HCEC 1CT (cell line): Measurements from ENCODE around the gene TBC1D9.
"Not testable (repeated sequence)": the region's sequence is repeated elsewhere in the genome, so short reads cannot be mapped to it uniquely, and the experiment has no call there.

Experiments
- DNase-seq: peaks from one replicate; pipeline ENCODE4 v3.0.0-alpha.2; 2017

Gene TBC1D9

DNA sequence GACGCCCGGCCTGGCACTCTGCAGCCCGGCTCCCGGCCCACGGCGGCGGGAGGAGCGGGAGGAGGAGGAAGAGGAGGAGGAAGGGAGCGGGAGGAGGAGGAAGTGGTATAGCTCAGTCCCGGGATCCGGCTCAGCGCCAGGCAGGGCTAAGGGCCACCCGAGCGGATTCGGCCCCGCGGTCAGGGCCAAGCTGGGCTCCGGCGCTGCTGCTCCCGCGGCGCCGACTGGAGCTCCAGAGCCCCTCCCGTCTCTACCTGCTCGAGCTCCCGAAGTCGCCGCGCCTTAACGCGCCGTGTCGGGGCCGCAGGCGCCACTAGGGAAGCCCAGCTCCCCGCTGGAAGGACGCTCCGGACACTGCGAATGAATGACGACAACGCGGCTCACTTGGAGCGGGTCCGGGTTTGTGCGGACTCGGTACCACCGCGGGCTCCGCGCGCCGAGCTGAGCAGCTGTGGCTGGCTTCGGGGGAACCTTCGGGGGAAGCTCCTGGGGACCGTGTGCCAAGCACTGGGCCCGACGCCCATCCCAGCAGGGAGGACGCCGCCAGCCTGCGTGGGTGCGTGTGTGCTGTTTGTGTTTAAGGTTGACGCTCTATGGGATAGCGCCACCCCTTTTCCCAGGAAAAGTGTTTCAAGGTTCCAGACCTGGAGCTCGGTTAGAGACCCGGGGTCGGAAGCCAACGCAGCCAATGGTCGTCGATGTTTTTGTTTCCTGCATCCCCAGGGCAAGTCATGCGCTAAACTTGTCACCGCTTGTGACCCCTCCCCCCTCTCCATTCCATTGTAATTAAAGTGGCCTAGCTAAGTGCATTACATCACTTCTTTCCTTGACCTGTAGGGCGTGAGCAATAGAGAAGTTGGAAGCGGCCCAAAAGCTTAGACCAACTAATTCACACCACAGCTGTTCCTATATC, at the start of gene TBC1D9:
TSS of gene TBC1D9 (minus strand) at position 67 of the 913 bp plus-strand sequence. CDS start 340 bp downstream, outside the sequence.
- peak; percentile 73 for DNase-seq

GRCh38 chr4:140805293-140805692, 49.1 kb upstream of the TBC1D9 start:
- DNase-seq = no peak

DNA sequence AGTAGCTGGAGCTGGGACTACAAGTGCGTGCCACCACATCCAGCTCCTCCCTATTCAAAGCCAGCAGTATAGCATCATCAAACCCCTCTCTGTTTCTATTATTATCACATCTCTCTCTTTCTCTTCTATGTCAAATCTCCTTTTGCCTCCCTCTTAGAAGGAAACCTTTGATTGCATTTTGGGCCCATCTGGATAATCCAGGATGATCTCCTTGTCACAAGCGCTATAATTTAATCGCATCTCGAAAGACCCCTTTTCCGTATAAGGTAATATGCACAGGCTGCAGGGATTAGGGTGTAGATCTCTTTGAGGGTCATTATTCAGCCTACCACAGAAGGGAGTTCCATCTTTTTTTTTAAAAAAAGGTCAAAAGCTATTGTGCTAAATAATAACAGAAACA, 46.4 kb upstream of the TBC1D9 start:
- DNase-seq = no peak

GRCh38 chr4:140800666-140801065, 44.5 kb upstream of the TBC1D9 start:
- no peak for DNase-seq

DNA sequence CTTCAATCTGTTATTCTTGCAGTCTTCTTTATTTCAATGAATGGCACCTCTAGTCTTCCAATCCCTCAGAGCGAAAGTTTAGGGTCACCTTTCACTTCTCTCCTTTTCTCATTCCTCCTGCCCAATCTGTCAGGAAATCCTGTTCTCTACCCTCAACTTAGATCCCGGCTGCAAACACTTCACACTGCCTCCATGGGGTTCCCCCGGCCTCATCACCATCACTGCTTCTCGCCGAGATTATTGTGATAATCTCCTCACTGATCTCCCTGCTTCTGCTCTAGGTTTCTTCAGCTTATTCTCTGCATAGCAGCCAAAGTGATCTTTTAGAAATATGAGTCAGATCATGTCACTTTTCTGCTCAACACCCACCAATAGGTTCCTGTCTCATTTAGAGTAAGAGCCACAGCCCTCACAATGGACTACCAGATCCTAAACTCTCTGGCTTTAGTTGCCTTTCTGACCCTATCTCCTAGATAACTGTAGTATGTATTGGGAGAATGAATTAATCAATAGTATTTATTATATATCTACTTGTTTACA, 43.6 kb upstream of the TBC1D9 start:
- DNase-seq = no peak

- DNase-seq = no peak
Measured at GRCh38 chr4:140793291-140793690, 37.1 kb upstream of the TBC1D9 start.

DNA sequence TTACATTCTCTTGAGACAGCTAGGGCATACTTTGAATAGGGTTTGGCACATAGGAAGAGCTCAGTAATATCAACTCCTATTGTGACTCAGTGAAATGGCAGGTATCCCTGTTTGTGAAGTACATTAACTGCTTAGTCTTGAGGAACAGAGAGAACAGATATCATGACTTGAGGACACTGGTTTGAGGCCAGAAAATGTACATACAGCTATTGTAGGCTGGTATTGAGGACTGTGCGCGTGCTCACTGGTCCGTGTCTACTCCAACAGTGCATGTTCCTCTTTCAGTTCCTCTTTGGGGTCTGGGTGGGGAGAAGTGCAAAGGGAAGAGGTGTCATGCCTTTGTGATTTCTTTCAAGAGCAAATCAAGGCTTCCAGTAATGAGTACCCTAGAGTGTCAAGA, 34.6 kb upstream of the TBC1D9 start:
- no peak for DNase-seq

DNA sequence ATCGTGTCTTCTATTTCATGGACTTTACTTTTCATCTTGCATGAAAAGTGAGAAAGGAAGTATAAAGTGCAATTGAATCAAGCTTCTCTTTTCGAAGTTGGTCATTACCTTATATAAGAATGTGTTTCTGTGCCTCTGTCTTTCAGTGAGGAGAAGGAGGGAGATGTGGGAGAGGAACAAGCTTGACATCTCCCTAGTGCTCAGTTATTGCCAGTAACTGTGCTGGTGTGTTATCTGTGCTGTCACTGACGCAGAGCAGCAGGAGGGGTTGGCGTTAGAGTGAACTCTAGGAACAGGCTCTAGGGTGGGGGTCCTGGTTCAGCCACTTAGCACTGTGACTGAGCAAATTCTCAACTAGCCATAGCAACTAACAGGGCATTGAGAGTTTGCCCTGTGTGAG, 34.0 kb upstream of the TBC1D9 start:
- no peak for DNase-seq

DNA sequence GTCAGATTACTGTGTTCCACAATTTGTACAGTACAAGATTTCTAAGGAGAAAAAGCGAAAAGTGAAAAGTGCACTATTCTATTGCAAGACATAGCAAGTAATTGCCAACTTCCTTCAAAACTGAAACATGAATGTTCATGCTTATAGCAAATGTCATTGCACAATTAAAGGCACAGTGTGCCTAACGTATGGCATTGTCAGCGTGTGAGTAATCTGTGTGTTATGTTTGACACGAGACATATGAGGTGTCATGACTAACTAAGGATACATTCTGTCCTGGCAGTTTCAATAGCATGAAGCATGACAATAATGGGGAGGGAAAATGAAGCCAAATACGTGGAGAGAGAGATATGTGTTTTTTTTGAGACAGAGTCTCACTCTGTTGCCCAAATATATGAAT, 33.6 kb upstream of the TBC1D9 start:
- peak; percentile 53 for DNase-seq

- DNase-seq = not testable (repeated sequence)
Measured at GRCh38 chr4:140782787-140783186, 26.6 kb upstream of the TBC1D9 start.

DNA sequence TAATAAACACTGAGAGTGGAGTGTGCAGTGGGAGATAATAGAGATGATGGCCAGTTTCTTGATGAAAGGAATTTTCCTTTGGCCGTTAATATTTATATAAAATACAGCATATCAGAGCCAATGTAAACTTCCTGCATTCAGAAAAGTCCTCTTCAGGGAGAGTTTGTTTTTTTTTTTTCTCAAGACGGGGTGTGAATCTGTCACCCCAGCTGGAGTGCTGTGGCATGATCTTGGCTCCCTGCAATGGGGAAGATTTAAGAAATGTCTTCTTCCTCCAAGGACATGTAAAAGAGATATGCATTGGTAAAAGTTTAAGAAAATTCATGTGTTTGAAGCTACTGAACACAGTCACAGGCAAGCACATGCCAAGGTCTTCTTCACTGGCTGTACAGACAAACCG, 25.4 kb upstream of the TBC1D9 start:
- no peak for DNase-seq

DNA sequence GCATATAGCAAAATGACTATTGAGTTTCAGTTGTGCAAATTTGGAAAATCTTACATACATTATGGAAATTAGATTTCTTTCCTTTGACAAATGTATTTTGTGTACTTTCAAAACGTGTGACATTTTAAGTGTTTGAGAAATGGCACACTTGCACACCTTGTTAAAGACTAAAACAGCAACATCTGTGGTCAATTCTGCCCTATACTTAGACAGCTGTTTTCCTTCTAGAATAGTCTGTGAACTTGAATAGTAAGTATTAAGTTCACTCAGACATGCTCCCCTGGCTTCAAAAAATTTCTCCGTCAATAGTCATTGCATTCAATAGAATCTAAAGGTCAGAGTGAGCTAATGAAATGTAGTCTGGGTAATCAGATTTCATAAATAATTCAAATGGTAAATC, 21.7 kb upstream of the TBC1D9 start:
- no peak for DNase-seq

- no peak for DNase-seq
Measured at GRCh38 chr4:140777386-140777785, 21.2 kb upstream of the TBC1D9 start.

DNA sequence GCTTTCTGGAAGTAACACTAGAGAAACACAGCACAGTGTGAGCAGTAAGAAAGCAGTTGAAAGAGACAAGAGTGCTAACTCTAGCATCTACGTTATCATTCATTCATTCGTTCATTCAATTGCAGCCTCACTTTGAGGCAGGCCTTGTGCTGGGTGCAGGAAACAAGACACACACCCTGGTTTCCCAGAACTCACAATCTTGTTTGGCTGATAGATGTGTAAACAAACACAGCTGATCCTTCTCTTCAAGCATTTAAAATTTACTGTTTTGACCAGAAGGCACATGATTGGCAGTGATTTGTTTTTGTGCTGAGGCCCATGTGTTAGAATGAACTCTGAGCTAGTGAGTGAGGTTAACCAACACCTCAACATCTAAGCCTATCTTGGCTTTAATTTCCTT, 20.4 kb upstream of the TBC1D9 start:
- DNase-seq = no peak

DNA sequence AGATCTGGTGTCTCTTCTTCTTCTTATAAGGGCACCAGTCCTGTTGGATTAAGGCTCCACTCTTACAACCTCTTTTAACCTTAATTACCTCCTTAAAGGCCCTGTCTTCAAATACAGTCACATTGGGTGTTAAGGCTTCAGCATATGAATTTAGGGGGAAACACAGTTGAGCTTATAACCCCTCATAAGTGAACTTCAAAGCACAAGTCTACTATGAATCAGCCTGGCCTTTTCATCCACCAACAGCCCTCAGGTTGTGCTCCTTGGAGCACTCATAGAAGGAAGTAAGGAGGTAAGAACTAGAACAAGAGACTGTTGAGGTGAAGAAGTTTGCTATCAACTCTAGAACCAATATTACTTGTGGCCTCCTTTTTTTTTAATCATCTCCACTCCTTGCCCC, 18.8 kb upstream of the TBC1D9 start:
- no peak for DNase-seq

GRCh38 chr4:140774510-140774909, 18.3 kb upstream of the TBC1D9 start:
- DNase-seq = no peak

DNA sequence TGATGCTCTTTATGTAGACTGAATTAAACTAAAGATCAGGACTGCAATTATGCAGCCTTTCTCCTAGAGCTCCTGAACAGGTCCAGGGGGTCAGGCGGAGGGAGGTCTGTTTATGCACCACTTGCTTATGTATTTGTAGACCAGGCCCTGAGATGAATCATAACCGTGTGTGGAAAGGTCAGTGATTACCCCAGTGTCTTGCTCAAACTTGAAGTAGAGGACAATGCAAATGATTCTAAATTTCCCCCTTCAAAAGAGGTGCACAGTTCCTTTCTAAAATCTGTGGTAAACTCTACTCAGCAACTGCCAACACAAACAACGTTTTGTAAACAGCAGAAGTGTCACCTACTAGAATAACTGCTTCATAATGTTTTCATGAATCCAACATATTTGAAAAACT, 13.0 kb upstream of the TBC1D9 start:
- DNase-seq = no peak

- DNase-seq = no peak
Measured at GRCh38 chr4:140764785-140765392, 8.7 kb upstream of the TBC1D9 start.

GRCh38 chr4:140762202-140762601, 6.0 kb upstream of the TBC1D9 start:
- no peak for DNase-seq

- DNase-seq = no peak
Measured at GRCh38 chr4:140757232-140757630, 1.0 kb upstream of the TBC1D9 start.

GRCh38 chr4:140755774-140756318, 339 bp downstream of the TBC1D9 start:
- peak; percentile 30 for DNase-seq

DNA sequence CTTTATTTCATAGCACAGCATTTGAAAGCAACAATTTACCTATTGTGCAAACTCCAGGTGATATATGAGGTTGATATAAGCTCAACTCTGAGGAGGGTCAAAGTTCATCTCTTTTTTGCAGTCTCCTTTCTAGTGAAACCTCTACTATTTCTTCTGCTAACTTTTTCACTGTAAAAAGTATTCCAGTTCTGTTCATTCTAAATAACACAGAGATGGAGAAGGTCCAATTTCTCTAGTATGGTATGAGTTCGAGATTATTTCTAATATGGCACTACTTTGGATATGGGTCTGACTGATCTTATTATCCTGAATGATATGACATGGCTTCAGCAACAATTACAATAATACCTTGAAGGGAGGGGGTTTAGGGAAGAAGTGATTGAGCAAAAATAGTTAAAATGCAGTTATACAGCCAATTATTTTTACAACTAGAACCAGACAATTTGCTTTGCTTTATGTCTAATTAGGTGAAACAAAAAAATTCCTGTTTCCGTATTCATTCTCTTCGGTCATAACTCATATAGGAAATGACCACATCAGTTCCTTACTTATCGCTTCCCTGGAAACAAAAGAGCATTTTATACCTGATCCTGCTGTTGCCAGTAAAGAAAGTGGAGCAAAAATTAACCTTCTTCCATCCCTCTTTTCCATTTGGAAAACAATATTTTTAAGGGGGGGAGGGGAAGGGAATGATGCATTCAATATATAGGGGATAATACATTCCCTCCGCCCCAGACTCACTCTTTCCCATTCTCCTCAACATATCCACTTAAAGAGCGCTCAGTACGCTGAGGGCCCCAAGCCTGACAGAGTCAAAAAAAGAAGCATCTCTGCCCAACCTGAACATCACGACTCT, 1.0 kb downstream of the TBC1D9 start:
- no peak for DNase-seq

DNA sequence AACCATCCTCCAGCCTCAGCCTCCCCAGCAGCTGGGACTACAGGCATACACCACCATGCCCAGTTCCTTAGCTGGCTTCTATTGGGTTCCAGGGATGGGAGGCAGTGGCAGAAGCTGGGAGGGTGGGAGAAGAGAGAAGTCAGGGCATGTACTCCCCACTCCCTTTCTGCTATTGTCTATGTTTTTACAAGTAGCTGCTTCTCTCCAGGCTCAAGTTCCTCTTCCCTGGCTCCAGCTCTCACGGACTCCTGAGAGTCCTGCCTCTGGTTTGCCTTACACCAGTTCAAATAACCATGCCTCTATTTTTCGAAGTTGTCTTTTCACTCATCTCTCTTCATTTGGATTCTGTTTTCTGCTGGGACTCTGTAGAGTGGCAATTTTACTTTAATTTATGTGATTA, 2.9 kb downstream of the TBC1D9 start:
- DNase-seq = no peak
